ENCODE measurements around the gene SAP130.

DNA sequence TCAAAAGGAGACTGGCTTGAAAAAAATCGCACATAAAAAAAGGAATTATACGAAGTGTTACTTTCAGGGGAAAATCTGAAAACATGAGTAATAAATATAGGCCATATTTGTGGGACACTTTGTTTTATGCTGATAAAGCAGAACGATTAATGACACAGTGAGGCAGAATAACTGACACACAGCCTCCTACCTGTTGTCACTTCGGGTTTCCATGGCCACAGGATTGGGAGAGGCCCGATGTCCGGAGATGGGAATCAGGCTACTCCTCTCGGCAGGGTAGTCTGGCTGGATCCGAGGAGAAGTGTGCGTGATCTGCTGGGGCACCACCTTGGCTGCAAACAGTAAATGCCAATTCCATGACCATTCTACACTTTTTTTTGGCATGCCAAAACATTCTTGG, 31.7 kb downstream of the SAP130 start:
- TF ChIP-seq, protein P1, sequence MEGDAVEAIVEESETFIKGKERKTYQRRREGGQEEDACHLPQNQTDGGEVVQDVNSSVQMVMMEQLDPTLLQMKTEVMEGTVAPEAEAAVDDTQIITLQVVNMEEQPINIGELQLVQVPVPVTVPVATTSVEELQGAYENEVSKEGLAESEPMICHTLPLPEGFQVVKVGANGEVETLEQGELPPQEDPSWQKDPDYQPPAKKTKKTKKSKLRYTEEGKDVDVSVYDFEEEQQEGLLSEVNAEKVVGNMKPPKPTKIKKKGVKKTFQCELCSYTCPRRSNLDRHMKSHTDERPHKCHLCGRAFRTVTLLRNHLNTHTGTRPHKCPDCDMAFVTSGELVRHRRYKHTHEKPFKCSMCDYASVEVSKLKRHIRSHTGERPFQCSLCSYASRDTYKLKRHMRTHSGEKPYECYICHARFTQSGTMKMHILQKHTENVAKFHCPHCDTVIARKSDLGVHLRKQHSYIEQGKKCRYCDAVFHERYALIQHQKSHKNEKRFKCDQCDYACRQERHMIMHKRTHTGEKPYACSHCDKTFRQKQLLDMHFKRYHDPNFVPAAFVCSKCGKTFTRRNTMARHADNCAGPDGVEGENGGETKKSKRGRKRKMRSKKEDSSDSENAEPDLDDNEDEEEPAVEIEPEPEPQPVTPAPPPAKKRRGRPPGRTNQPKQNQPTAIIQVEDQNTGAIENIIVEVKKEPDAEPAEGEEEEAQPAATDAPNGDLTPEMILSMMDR (IDR thresholded peaks at IDR 0.05) = no peak
- no peak for TF ChIP-seq ZFX (IDR thresholded peaks at IDR 0.05; ENCODE audit: borderline replicate concordance)

Measured in 22Rv1 (cell line).